ENCODE measurements around the gene LIMK1. TPM values are rescaled to one million over a fixed set of nuclear protein-coding genes. Genes with fewer than 3 reads are reported as not detected.
"Not testable (repeated sequence)": the region's sequence is repeated elsewhere in the genome, so short reads cannot be mapped to it uniquely, and the experiment has no call there.

The LIMK1 gene
- polyA plus RNA-seq, 2 of the 4 experiments (the other 2 are of a cell fraction): 17.6 to 28.9 TPM

- ATAC-seq: peak in 1 of 2 experiments; percentile 14; a peak in 2 of 6 replicates
- Histone ChIP-seq H3K4me2 (no peak overlapping the region), H3K4me1 (no peaks in the 10 kb centered on the region), H3K9me3 (no peaks in the 10 kb centered on the region), H3K4me3 (no peak overlapping the region), H3K27ac (no peak overlapping the region)
- DNase-seq (ENCODE audit: low read depth in 1 of 2, low spot score in 1 of 2): no peak
- FAIRE-seq: no peak
- ChIA-PET CTCF (interaction anchor here (0.5 to 4.4 kb wide), 8 partner anchors 14 to 356 kb away, joined by 3 to 20 read pairs (median 3); no protein-coding TSS in a partner anchor), POLR2A (no interaction called here)
- TF ChIP-seq ZFP36 (IDR thresholded peaks at IDR 0.05; ENCODE audit: borderline replicate concordance, partially characterized antibody) (no peak), TP53 (CRISPR knock-in tag; IDR thresholded peaks at IDR 0.05) (no peak), RAD21 (conservative IDR thresholded peaks at IDR 0.05 in 1 of 2, IDR thresholded peaks at IDR 0.05 in 1 of 2) (no peak), JUN (IDR thresholded peaks at IDR 0.05) (no peak), CHD2 (IDR thresholded peaks at IDR 0.05; ENCODE audit: low read length, partially characterized antibody) (no peak), SMC3 (IDR thresholded peaks at IDR 0.05) (no peak), FOSB (CRISPR knock-in tag; IDR thresholded peaks at IDR 0.05) (no peak), MAFK (IDR thresholded peaks at IDR 0.05; ENCODE audit: partially characterized antibody) (no peak), ELK1 (IDR thresholded peaks at IDR 0.05; ENCODE audit: low read depth, low read length) (no peak), EP300 (IDR thresholded peaks at IDR 0.05) (no peak), ZC3H11A (IDR thresholded peaks at IDR 0.05) (no peak), RARB (CRISPR knock-in tag; IDR thresholded peaks at IDR 0.05) (no peak), CHD4 (IDR thresholded peaks at IDR 0.05; ENCODE audit: borderline replicate concordance) (no peak), HOXA7 (CRISPR knock-in tag; IDR thresholded peaks at IDR 0.05) (no peak), HOXB5 (CRISPR knock-in tag; IDR thresholded peaks at IDR 0.05) (no peak)
- TF ChIP-seq, protein P1, sequence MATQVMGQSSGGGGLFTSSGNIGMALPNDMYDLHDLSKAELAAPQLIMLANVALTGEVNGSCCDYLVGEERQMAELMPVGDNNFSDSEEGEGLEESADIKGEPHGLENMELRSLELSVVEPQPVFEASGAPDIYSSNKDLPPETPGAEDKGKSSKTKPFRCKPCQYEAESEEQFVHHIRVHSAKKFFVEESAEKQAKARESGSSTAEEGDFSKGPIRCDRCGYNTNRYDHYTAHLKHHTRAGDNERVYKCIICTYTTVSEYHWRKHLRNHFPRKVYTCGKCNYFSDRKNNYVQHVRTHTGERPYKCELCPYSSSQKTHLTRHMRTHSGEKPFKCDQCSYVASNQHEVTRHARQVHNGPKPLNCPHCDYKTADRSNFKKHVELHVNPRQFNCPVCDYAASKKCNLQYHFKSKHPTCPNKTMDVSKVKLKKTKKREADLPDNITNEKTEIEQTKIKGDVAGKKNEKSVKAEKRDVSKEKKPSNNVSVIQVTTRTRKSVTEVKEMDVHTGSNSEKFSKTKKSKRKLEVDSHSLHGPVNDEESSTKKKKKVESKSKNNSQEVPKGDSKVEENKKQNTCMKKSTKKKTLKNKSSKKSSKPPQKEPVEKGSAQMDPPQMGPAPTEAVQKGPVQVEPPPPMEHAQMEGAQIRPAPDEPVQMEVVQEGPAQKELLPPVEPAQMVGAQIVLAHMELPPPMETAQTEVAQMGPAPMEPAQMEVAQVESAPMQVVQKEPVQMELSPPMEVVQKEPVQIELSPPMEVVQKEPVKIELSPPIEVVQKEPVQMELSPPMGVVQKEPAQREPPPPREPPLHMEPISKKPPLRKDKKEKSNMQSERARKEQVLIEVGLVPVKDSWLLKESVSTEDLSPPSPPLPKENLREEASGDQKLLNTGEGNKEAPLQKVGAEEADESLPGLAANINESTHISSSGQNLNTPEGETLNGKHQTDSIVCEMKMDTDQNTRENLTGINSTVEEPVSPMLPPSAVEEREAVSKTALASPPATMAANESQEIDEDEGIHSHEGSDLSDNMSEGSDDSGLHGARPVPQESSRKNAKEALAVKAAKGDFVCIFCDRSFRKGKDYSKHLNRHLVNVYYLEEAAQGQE (IDR thresholded peaks at IDR 0.05): no peak
- TF ChIP-seq, protein P2, sequence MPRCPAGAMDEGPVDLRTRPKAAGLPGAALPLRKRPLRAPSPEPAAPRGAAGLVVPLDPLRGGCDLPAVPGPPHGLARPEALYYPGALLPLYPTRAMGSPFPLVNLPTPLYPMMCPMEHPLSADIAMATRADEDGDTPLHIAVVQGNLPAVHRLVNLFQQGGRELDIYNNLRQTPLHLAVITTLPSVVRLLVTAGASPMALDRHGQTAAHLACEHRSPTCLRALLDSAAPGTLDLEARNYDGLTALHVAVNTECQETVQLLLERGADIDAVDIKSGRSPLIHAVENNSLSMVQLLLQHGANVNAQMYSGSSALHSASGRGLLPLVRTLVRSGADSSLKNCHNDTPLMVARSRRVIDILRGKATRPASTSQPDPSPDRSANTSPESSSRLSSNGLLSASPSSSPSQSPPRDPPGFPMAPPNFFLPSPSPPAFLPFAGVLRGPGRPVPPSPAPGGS (IDR thresholded peaks at IDR 0.05): no peak
- TF ChIP-seq, protein P3, sequence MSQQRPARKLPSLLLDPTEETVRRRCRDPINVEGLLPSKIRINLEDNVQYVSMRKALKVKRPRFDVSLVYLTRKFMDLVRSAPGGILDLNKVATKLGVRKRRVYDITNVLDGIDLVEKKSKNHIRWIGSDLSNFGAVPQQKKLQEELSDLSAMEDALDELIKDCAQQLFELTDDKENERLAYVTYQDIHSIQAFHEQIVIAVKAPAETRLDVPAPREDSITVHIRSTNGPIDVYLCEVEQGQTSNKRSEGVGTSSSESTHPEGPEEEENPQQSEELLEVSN (IDR thresholded peaks at IDR 0.05; ENCODE audit: borderline replicate concordance, low read depth): no peak
- WGBS (ENCODE audit: missing lambda C conversion rate): 61% methylated on average over 20 of the region's 20 CpGs
These were observed 38.9 kb upstream of the LIMK1 start for GRCh38 chr7:74044366-74045350.

- H3K9me3 ChIP-seq; DNase-seq (ENCODE audit: low read depth in 1 of 2, low spot score in 1 of 2); H3K4me3 ChIP-seq; FAIRE-seq; POLR2A ChIA-PET; H3K27ac ChIP-seq; H3K4me1 ChIP-seq; ATAC-seq; H3K4me2 ChIP-seq: not testable (repeated sequence)
- CTCF ChIA-PET: interaction anchor here (1.0 to 4.4 kb wide), 5 partner anchors 20 to 192 kb away, joined by 3 to 20 read pairs (median 4); no protein-coding TSS in a partner anchor
- 48% methylated on average over 4 of the region's 7 CpGs for WGBS (ENCODE audit: missing lambda C conversion rate)
These were observed 37.0 kb upstream of the LIMK1 start for GRCh38 chr7:74046581-74046980.
